Femur (tissue), 1 donor: ENCODE data around the gene SLC34A3.
"Not testable (repeated sequence)": the region's sequence is repeated elsewhere in the genome, so short reads cannot be mapped to it uniquely, and the experiment has no call there.

Experiments
- DNase-seq: peaks from one replicate; pipeline ENCODE4 v3.0.0-alpha.2; 2017

The SLC34A3 gene

GRCh38 chr9:137231372-137232039 is 805 bp downstream of the SLC34A3 start:
- no peak for DNase-seq

- no peak for DNase-seq
These were observed 1.4 kb downstream of the SLC34A3 start for GRCh38 chr9:137232101-137232500.

GRCh38 chr9:137232510-137232909 is 1.8 kb downstream of the SLC34A3 start:
- no peak for DNase-seq

GRCh38 chr9:137233143-137233980 is 2.7 kb downstream of the SLC34A3 start:
- DNase-seq, result no peak

GRCh38 chr9:137234055-137234697 is 3.5 kb downstream of the SLC34A3 start:
- no peak for DNase-seq

- no peak for DNase-seq
These were observed 4.2 kb downstream of the SLC34A3 start for GRCh38 chr9:137234758-137235423.

- no peak for DNase-seq
These were observed 4.9 kb downstream of the SLC34A3 start for GRCh38 chr9:137235424-137236237.

- DNase-seq, result peak; percentile 90
These were observed 5.7 kb downstream of the SLC34A3 start for GRCh38 chr9:137236238-137236935.

- DNase-seq, result peak; percentile 51
These were observed 6.3 kb downstream of the SLC34A3 start for GRCh38 chr9:137236936-137237421.

- DNase-seq, result peak; percentile 75
These were observed 7.3 kb downstream of the SLC34A3 start for GRCh38 chr9:137237759-137238726.

GRCh38 chr9:137239541-137240200 is 9.0 kb downstream of the SLC34A3 start:
- DNase-seq, result not testable (repeated sequence)

- peak; percentile 88 for DNase-seq
These were observed 9.7 kb downstream of the SLC34A3 start for GRCh38 chr9:137240318-137240840.

GRCh38 chr9:137240841-137241489 is 10.3 kb downstream of the SLC34A3 start, which contains the start of gene TUBB4B:
TSS of gene TUBB4B (plus strand) at chr9:137241287. CDS start at chr9:137241361, 74 bp downstream.
- DNase-seq, result peak; percentile 100

- no peak for DNase-seq
These were observed 11.0 kb downstream of the SLC34A3 start for GRCh38 chr9:137241490-137242268.

- no peak for DNase-seq
These were observed 11.8 kb downstream of the SLC34A3 start for GRCh38 chr9:137242269-137243203.

- not testable (repeated sequence) for DNase-seq
These were observed 12.5 kb downstream of the SLC34A3 start for GRCh38 chr9:137243266-137243625.
